Ascending aorta (tissue), 2 donors: ENCODE results near the gene TNRC6B. TPM values are rescaled to one million over a fixed set of nuclear protein-coding genes. Genes with fewer than 3 reads are reported as not detected.

Experiments used
- DNase-seq, 2 donors: peaks; one replicate each; pipeline ENCODE4 v3.0.0-alpha.2; 2019; ENCODE audit warnings: low spot score in 2 of 2
- H3K27ac ChIP-seq, 2 donors: fragments of 200-600 bp; sonication (generic); one replicate each; pipeline ENCODE4 v1.5.1; 2016 to 2017; ENCODE audit warnings: mild to moderate bottlenecking in 1 of 2
- H3K27me3 ChIP-seq: fragments of 200-600 bp; sonication (generic); one replicate; pipeline ENCODE4 v1.5.1; 2017
- H3K36me3 ChIP-seq, 2 donors: fragments of 200-600 bp; sonication (generic); one replicate each; pipeline ENCODE4 v1.5.1; 2016
- H3K4me1 ChIP-seq, 2 donors: fragments of 200-600 bp; sonication (generic); one replicate each; pipeline ENCODE4 v1.5.1; 2016 to 2017; ENCODE audit warnings: mild to moderate bottlenecking in 1 of 2
- H3K4me3 ChIP-seq, 2 donors: fragments of 200-600 bp; sonication (generic); one replicate each; pipeline ENCODE4 v1.5.1; 2016 to 2017; ENCODE audit warnings: mild to moderate bottlenecking in 1 of 2
- H3K9me3 ChIP-seq, 2 donors: fragments of 200-600 bp; sonication (generic); one replicate each; pipeline ENCODE4 v1.5.1; 2016
- intact Hi-C: fragments of 100-400 bp; cut with DNase I; formaldehyde crosslinking; loops from one replicate; pipeline ENCODE4 v1.15.1; 2023
- total RNA-seq: library from RNA; depleted of rRNA; stranded (reverse); fragments of >200 nt; gene quantifications from one replicate; pipeline ENCODE4 v1.1.0, GENCODE V29; 2016
- TF ChIP-seq, protein P1 (sequence below), 3 experiments: fragments of 200-600 bp in 2 of 3; fragments of 450-650 bp in 1 of 3; sonication (generic) in 2 of 3; IDR thresholded peaks; one replicate each; pipeline ENCODE4 v1.5.1; 2016 to 2019; ENCODE audit warnings: antibody characterized with exemption in 3 of 3, mild to moderate bottlenecking in 1 of 3, moderate library complexity in 1 of 3

Gene TNRC6B
- total RNA-seq, 1 donor from 2014 or later = 22.4 TPM

- no peak for DNase-seq
- no peak overlapping the region for H3K4me3 ChIP-seq
- no peaks in the 10 kb centered on the region for H3K9me3 ChIP-seq
- TF ChIP-seq, protein P1, sequence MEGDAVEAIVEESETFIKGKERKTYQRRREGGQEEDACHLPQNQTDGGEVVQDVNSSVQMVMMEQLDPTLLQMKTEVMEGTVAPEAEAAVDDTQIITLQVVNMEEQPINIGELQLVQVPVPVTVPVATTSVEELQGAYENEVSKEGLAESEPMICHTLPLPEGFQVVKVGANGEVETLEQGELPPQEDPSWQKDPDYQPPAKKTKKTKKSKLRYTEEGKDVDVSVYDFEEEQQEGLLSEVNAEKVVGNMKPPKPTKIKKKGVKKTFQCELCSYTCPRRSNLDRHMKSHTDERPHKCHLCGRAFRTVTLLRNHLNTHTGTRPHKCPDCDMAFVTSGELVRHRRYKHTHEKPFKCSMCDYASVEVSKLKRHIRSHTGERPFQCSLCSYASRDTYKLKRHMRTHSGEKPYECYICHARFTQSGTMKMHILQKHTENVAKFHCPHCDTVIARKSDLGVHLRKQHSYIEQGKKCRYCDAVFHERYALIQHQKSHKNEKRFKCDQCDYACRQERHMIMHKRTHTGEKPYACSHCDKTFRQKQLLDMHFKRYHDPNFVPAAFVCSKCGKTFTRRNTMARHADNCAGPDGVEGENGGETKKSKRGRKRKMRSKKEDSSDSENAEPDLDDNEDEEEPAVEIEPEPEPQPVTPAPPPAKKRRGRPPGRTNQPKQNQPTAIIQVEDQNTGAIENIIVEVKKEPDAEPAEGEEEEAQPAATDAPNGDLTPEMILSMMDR (IDR thresholded peaks at IDR 0.05) = no peak
- H3K27me3 ChIP-seq = no peaks in the 10 kb centered on the region
- H3K36me3 ChIP-seq = no peaks in the 10 kb centered on the region
- intact Hi-C loops = no loop called here
- peaks cover 0 to 11% of the 10 kb centered on the region in 2 donors for H3K4me1 ChIP-seq
- no peak overlapping the region for H3K27ac ChIP-seq
Measured at GRCh38 chr22:40187389-40187788, 9.7 kb downstream of the TNRC6B start.

GRCh38 chr22:40189997-40190396 is 12.3 kb downstream of the TNRC6B start:
- Histone ChIP-seq H3K4me1 (peaks cover 0 to 5% of the 10 kb centered on the region in 2 donors), H3K27ac (no peak overlapping the region), H3K4me3 (no peak overlapping the region), H3K36me3 (no peaks in the 10 kb centered on the region), H3K27me3 (no peaks in the 10 kb centered on the region), H3K9me3 (no peaks in the 10 kb centered on the region)
- intact Hi-C loops = no loop called here
- TF ChIP-seq, protein P1 (IDR thresholded peaks at IDR 0.05) = no peak
- DNase-seq = no peak

- intact Hi-C loops = no loop called here
- no peaks in the 10 kb centered on the region for H3K36me3 ChIP-seq
- H3K4me3 ChIP-seq = no peak overlapping the region
- TF ChIP-seq, protein P1 (IDR thresholded peaks at IDR 0.05) = no peak
- H3K27ac ChIP-seq = no peak overlapping the region
- H3K9me3 ChIP-seq = no peaks in the 10 kb centered on the region
- DNase-seq = no peak
- peaks cover 0 to 8% of the 10 kb centered on the region in 2 donors for H3K4me1 ChIP-seq
- H3K27me3 ChIP-seq = no peaks in the 10 kb centered on the region
Measured at GRCh38 chr22:40190501-40190900, 12.8 kb downstream of the TNRC6B start.

GRCh38 chr22:40193429-40194421 is 16.0 kb downstream of the TNRC6B start:
- intact Hi-C loops = no loop called here
- Histone ChIP-seq H3K9me3 (no peaks in the 10 kb centered on the region), H3K4me1 (peaks cover 4 to 24% of the 10 kb centered on the region in 2 donors), H3K36me3 (no peaks in the 10 kb centered on the region), H3K4me3 (no peak overlapping the region), H3K27ac (no peak overlapping the region), H3K27me3 (no peaks in the 10 kb centered on the region)
- TF ChIP-seq, protein P1 (IDR thresholded peaks at IDR 0.05) = peak in 1 of 3 experiments; percentile 30
- no peak for DNase-seq

- Histone ChIP-seq H3K4me3 (no peak overlapping the region), H3K4me1 (peaks cover 4 to 24% of the 10 kb centered on the region in 2 donors), H3K27me3 (no peaks in the 10 kb centered on the region), H3K27ac (no peak overlapping the region), H3K36me3 (no peaks in the 10 kb centered on the region), H3K9me3 (no peaks in the 10 kb centered on the region)
- DNase-seq = peak in 1 of 2 donors; percentile 19
- TF ChIP-seq, protein P1 (IDR thresholded peaks at IDR 0.05) = no peak
- intact Hi-C loops = loop anchor here (5.0 kb wide), 1 partner anchor 83 kb away; no protein-coding TSS in a partner anchor
Measured at GRCh38 chr22:40194656-40195055, 16.9 kb downstream of the TNRC6B start.
